ENCODE measurements around the gene VRK1. TPM values are rescaled to one million over a fixed set of nuclear protein-coding genes. Genes with fewer than 3 reads are reported as not detected.

Gene VRK1
- total RNA-seq, 1 donor, result 34.0 TPM

GRCh38 chr14:96894966-96895365 lies 97.8 kb downstream of the VRK1 start:
- no peak overlapping the region for H3K4me3 ChIP-seq (ENCODE audit: low read depth, low read length)
- TF ChIP-seq, protein P1, sequence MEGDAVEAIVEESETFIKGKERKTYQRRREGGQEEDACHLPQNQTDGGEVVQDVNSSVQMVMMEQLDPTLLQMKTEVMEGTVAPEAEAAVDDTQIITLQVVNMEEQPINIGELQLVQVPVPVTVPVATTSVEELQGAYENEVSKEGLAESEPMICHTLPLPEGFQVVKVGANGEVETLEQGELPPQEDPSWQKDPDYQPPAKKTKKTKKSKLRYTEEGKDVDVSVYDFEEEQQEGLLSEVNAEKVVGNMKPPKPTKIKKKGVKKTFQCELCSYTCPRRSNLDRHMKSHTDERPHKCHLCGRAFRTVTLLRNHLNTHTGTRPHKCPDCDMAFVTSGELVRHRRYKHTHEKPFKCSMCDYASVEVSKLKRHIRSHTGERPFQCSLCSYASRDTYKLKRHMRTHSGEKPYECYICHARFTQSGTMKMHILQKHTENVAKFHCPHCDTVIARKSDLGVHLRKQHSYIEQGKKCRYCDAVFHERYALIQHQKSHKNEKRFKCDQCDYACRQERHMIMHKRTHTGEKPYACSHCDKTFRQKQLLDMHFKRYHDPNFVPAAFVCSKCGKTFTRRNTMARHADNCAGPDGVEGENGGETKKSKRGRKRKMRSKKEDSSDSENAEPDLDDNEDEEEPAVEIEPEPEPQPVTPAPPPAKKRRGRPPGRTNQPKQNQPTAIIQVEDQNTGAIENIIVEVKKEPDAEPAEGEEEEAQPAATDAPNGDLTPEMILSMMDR (IDR thresholded peaks at IDR 0.05; ENCODE audit: insufficient read depth, low read length), result no peak
- no peak for DNase-seq (ENCODE audit: low read depth)

GRCh38 chr14:96895658-96896271 lies 98.6 kb downstream of the VRK1 start:
- no peak overlapping the region for H3K4me3 ChIP-seq (ENCODE audit: low read depth, low read length)
- DNase-seq (ENCODE audit: low read depth), result no peak
- TF ChIP-seq, protein P1 (IDR thresholded peaks at IDR 0.05; ENCODE audit: insufficient read depth, low read length), result no peak

GRCh38 chr14:96897184-96897583 lies 100.0 kb downstream of the VRK1 start:
- TF ChIP-seq, protein P1 (IDR thresholded peaks at IDR 0.05; ENCODE audit: insufficient read depth, low read length), result no peak
- no peak overlapping the region for H3K4me3 ChIP-seq (ENCODE audit: low read depth, low read length)
- DNase-seq (ENCODE audit: low read depth), result no peak

GRCh38 chr14:96901227-96901626 lies 104.0 kb downstream of the VRK1 start:
- no peak for DNase-seq (ENCODE audit: low read depth)
- TF ChIP-seq, protein P1 (IDR thresholded peaks at IDR 0.05; ENCODE audit: insufficient read depth, low read length), result no peak
- no peak overlapping the region for H3K4me3 ChIP-seq (ENCODE audit: low read depth, low read length)

- no peak overlapping the region for H3K4me3 ChIP-seq (ENCODE audit: low read depth, low read length)
- TF ChIP-seq, protein P1 (IDR thresholded peaks at IDR 0.05; ENCODE audit: insufficient read depth, low read length), result no peak
- DNase-seq (ENCODE audit: low read depth), result no peak
Observed at GRCh38 chr14:96902004-96902403, 104.8 kb downstream of the VRK1 start.

DNA sequence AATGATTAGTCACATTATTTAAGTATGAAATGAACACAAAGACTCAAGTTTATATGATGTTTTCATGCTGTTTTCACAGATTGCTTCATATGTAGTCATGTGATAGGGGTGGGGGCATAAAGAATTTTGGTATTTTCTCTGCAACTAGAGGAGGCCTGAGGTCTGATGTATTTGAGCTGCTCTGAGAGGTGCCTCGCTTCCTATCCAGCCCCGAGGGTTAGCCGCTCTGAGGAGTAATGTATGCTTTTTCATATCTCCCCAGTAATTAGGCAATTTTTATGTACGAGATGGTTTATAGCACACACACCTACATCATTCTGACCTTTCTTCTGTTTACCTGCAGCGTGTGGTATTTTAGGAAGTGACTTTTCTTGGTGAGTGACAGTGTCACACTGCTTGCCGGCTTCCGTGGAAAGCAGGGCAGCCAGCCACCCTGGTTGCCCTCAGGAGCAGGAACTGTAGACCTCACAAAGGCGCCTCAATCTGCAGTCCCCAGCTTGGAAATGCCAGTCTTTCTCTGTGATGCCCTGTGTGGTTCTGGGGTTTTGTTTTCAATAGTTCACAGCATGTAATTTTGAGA lies 106.4 kb downstream of the VRK1 start:
- TF ChIP-seq, protein P1 (IDR thresholded peaks at IDR 0.05; ENCODE audit: insufficient read depth, low read length), result no peak
- no peak overlapping the region for H3K4me3 ChIP-seq (ENCODE audit: low read depth, low read length)
- DNase-seq (ENCODE audit: low read depth), result no peak

DNA sequence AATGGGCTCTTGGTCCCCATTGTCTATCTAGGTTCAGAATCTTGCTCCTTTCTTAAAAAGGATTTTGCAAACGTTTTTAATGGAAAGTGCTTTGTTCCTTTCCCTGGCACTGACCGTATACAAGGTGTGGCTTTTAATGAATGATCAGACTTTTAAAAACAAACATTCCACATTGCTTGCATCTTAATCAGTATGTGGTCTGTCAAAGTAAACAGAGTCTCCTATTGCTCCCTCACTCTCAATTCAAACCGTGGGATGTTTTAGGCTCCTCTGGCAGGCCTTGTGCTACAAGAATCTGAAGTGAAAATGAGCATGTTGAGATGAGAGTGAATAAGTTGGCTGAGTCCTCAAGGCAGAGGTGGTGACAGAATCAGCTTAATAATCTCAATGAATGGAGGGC lies 107.0 kb downstream of the VRK1 start:
- TF ChIP-seq, protein P1 (IDR thresholded peaks at IDR 0.05; ENCODE audit: insufficient read depth, low read length), result no peak
- no peak for DNase-seq (ENCODE audit: low read depth)
- no peak overlapping the region for H3K4me3 ChIP-seq (ENCODE audit: low read depth, low read length)

Measured in fibroblast of the aortic adventitia (primary cell).